Mononuclear cell (primary cell): ENCODE data around the gene IDUA. TPM values are rescaled to one million over a fixed set of nuclear protein-coding genes. Genes with fewer than 3 reads are reported as not detected.

Experiments
- H3K27me3 ChIP-seq: 2 replicates; pipeline ENCODE4 v1.6.0; 2011; ENCODE audit warnings: low read length, control low read depth; ENCODE audit not compliant: insufficient read depth
- H3K4me1 ChIP-seq: 2 replicates; pipeline ENCODE4 v1.5.1; 2011; ENCODE audit warnings: mild to moderate bottlenecking, low read length, control low read depth; ENCODE audit not compliant: insufficient read depth
- H3K4me3 ChIP-seq: 2 replicates; pipeline ENCODE4 v1.5.1; 2011; ENCODE audit warnings: mild to moderate bottlenecking, low read length, moderate library complexity
- H3K9me3 ChIP-seq: 2 replicates; pipeline ENCODE4 v1.5.1; 2011; ENCODE audit warnings: low read depth, mild to moderate bottlenecking, control low read depth, low read length
- total RNA-seq: library from RNA; depleted of rRNA; stranded (reverse); fragments of >200 nt; gene quantifications from one replicate; pipeline ENCODE4 v1.2.3, GENCODE V29; 2012

IDUA gene
- total RNA-seq, 1 donor, result 8.5 TPM

DNA sequence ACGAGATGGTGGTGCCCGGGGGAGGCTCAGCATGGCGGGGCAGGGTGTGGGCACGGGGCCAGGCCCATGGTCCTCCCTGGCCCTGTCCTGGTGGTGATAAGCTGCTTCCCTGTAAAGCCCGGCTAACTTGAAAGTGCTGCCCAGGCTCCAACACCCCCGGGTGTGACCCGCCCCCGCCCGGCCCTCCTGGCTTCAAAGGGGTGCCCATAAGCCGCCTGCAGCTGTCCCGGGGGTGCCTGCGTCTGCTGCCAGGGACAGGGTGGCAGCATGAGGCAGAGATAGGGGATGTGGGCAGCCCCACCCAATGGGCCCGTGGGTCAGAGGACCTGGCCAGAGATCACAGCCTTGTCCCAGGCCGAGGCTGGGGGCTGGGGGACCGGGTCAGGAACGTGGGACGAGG is 42.7 kb downstream of the IDUA start:
- Histone ChIP-seq H3K27me3 (no peaks in the 10 kb centered on the region), H3K9me3 (no peaks in the 10 kb centered on the region), H3K4me3 (no peak overlapping the region), H3K4me1 (no peaks in the 10 kb centered on the region)

DNA sequence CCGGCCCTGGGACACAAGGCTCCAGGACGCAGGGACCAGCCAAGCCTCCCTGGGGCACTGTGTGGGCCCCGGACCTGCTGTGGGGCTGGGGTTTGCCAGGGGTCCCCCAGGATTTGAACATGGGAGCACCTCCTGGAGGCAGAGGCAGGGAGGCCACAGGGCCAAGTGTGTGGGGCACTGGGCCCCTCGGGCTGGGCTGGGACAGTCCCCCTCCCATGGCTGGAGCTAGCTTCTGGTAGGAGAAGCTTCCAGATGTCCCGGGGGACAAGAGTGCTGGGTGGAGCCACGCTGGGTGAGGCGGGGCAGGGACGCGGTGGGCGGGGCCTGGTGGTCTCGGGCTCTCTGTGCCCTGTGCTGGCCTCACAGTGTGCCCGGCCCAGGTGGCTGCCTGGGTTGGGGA is 43.2 kb downstream of the IDUA start:
- no peaks in the 10 kb centered on the region for H3K4me1 ChIP-seq
- H3K27me3 ChIP-seq, result no peaks in the 10 kb centered on the region
- H3K9me3 ChIP-seq, result no peaks in the 10 kb centered on the region
- no peak overlapping the region for H3K4me3 ChIP-seq

DNA sequence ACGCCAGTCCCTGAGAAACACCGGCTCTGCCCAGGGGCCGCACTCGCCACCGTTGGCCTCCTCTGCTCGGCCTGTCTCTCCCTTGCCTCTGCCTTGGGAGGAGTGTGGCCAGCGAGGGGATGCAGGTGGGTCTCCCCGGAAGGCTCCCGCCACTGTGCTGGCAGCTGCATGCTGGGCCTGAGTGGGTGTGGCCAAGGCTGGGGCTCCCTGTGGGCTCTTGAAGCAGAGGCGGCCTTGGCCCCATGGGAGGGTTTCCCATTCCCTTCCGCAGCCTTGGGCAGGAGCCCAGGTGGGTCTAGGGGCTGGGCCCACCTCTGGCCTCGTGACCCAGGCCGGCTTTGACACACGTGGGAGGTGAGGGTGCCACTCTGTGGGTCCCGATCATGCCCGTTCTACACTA is 43.7 kb downstream of the IDUA start:
- no peaks in the 10 kb centered on the region for H3K9me3 ChIP-seq
- no peaks in the 10 kb centered on the region for H3K4me1 ChIP-seq
- H3K27me3 ChIP-seq, result no peaks in the 10 kb centered on the region
- no peak overlapping the region for H3K4me3 ChIP-seq

DNA sequence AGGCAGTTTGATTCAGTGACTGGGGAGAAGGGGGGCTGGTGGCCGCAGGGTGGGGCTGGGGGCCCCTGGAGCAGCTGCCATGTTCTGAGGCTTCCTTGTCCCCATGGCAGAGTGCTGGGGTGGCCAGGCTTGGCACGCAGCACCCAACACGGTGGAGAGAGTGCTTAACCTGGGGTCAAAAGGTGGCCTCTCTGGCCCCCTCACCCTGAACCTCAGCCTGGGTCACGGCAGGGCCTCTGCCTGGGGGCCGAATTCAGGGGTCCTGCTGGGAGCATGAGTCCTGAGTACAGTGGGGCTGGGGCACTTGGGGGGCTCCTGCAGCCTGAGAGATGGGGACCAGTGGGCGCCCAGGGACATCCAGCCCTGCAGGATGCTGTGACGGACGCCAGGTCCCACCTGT is 44.5 kb downstream of the IDUA start:
- Histone ChIP-seq H3K4me1 (no peaks in the 10 kb centered on the region), H3K27me3 (no peaks in the 10 kb centered on the region), H3K4me3 (no peak overlapping the region), H3K9me3 (no peaks in the 10 kb centered on the region)

DNA sequence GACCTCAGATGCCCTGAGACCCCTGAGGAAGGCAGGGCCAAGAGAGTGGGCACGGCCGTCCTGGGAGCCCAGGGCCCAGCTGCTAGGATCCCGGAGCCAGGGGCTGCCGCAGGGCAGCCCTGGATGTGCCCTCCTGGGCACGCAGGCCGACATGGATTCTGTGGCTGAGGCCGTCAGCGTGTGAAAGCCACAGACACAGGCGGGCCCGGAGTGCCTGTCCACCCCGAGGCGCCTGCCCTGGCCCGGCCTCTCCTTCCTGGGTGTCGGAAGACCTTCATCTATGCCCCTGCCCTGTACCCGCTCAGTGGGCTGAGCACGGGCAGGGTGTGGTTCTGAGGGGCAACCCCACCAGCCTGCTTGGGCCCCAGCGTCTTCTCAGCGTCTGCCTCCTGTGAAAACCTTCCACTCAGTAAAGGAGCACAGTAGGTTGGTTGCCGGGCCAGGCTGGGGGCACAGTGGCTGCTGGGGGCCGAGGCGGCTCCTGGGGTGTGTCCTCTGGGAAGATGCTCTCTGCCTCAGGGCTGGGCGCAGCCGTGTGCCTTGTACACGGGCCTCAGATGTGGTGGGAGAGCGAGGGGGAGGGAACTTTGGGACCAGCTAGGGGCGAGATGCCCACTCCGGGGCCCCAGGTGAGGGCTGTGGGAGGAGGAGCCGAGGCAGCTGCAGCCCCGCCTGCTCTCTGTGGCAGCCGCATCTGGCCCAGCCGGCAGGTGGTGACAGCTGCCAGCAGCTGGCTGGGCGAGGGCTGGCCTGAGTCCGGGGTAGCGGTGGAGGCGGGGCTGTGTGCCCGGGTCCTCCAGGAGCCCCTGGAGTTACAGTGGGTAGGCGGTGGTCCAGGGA is 45.3 kb downstream of the IDUA start:
- H3K4me3 ChIP-seq, result no peak overlapping the region
- no peaks in the 10 kb centered on the region for H3K4me1 ChIP-seq
- no peaks in the 10 kb centered on the region for H3K9me3 ChIP-seq
- no peaks in the 10 kb centered on the region for H3K27me3 ChIP-seq

DNA sequence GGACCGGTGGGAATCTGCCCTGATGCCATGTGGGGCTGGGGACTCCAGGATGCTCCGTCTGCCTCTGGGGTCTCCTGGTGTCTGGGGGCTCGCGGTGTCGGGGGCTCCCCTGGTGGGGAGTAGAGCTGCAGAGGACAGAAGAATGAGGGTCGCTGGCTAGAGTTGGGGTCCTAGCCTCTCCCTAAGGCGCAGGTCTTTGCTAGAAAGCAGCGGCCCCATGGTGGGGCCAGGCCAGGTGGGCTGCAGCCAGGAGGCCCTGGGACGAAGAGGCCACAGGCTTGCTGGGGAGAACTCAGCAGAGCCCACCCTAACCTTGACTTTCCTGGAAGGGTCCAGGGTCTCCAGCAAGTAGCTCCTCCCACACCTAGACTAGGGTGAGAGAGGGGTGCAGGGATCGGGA is 46.0 kb downstream of the IDUA start:
- Histone ChIP-seq H3K4me3 (no peak overlapping the region), H3K9me3 (no peaks in the 10 kb centered on the region), H3K4me1 (no peaks in the 10 kb centered on the region), H3K27me3 (no peaks in the 10 kb centered on the region)

DNA sequence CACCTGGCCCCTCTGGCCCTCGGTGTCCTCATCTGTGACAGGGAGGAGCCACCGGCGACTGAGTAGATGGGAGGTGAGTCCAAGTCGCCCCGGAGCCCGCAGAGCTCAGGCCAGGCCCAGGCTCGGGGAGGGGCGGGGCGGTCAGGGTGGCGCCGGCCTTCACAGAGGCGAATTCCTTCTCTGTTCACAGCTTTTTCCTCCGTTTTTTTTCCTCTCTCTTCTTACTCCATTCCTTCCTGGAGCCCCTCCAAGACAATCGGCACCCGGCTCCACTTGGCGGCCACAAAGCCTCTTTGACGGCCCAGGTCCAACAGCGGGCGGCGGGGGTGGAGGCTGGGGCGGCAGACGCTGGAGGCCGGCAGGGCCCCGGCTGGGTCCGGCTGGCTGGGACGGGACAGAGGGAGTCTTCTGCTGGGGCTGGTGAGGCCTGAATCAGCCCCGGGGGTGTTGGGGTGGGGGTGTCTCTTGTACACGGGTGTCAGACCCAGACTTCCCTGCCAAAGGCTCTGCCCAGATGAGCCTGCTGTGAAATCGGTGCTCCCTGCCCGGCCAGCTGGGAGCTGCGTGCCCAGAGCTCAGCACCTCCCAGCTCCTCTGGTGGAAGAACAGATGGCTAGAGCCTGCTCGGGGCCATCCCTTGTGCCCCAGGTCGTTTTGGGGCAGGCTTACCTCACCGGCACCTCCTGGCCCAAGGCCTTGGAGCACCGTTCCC is 47.2 kb downstream of the IDUA start:
- no peaks in the 10 kb centered on the region for H3K9me3 ChIP-seq
- no peak overlapping the region for H3K4me3 ChIP-seq
- no peaks in the 10 kb centered on the region for H3K27me3 ChIP-seq
- no peaks in the 10 kb centered on the region for H3K4me1 ChIP-seq

DNA sequence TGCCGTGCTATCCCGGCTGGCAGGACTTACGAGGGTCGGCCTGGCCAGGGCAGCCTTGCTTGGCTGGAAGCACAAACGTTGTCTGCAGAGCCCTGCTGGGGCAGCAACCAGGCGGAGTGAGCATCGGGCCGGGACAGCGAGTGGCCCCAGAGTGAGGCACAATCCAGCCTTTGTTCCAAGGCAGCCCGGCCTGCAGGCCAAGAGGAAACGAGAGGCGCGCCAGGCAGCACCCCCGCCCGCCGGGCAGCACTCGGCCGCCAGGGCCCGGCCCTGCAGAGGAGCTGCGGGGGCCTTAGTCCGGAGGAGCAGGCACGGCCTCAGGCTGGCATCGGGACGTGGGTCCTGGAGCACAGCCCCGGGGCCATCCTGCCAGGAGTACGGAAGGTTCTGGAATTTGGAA is 48.7 kb downstream of the IDUA start:
- no peaks in the 10 kb centered on the region for H3K27me3 ChIP-seq
- H3K9me3 ChIP-seq, result no peaks in the 10 kb centered on the region
- H3K4me3 ChIP-seq, result no peak overlapping the region
- no peaks in the 10 kb centered on the region for H3K4me1 ChIP-seq

DNA sequence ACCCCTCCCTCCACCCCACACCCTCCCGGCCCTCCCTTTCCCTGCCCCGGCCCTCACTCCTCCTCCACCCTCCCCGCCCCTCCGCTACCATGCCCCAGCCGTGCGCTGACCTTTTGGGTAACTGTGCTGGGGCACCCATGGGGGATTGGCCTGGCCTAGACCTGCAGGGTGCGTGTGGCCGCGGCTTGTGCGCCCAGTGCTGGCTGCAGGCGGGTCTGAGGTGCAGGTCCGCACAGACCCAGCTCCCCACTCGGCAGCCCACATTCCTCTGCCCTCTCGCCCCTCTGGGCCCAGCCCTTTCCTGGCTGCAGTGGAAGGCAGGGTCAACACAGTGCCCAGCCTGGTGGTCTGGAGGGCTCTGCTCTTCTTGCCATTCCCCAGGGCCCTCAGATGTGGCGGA is 49.3 kb downstream of the IDUA start:
- Histone ChIP-seq H3K27me3 (no peaks in the 10 kb centered on the region), H3K4me3 (no peak overlapping the region), H3K4me1 (no peaks in the 10 kb centered on the region), H3K9me3 (no peaks in the 10 kb centered on the region)

DNA sequence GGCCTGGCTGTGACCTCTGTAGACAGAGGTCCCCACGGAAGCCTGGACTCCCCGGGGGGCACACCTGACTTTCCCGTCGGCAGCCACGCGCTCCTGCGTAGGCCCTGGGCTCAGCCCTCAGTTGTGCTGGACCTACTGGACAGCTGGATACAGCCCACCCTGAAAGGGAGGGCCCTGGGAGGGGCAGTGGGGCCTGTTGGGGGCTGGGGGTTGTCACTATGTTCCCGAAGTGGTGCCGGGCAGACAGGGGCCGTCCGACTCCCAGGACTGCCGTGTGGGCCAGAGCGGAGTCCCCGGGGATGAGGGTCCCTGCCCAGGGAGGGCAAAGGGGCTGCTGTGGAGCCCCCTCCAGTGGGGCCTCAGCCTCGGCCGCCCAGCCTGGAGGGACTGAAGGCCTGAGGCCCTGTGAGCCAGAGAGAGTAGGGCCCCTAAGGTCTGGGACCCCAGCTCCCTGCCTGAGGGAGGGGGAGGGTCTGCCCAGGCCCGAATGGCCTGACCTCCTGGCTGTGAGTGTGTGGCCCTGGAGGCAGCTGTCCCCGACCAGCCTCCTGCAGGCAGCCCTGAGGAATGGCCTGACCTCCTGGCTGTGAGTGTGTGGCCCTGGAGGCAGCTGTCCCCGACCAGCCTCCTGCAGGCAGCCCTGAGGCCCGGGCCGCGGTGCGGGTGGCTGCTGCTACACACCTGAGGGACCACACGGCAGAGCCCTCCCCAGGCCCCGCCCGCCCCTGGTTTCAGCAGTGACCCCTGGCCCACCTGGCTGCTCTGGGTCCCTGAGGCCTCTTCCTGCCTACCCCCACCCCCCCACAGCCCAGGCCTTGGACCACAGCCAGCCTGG is 50.3 kb downstream of the IDUA start:
- no peak overlapping the region for H3K4me3 ChIP-seq
- no peaks in the 10 kb centered on the region for H3K9me3 ChIP-seq
- H3K27me3 ChIP-seq, result no peaks in the 10 kb centered on the region
- H3K4me1 ChIP-seq, result no peaks in the 10 kb centered on the region

DNA sequence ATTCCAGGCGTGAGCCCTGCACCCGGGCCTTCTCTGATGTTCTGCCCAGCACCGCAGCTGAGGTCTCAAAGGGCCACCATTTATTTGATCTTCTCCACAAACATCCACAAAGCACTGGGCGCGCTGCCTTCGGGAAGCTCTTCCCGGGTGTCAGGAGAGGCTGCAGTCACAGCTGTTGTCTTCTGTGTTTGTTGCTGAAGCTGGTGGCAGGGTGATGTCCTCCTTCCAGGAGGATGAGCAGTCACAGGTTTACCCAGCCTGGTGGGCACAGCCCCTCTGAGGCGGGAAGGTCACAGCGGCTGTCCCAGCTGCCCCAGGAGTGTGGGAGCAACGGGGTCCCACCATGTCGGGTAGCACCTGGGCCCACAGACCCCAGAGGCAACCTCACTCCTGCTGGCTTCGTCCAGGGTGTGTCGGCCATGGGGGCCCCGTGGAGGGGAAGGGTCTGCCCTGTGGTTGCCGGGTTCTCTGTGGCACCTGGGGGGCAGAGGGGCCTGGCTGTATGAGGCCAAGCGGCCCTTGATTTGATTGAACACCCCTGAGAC is 52.2 kb downstream of the IDUA start:
- no peaks in the 10 kb centered on the region for H3K27me3 ChIP-seq
- H3K9me3 ChIP-seq, result no peaks in the 10 kb centered on the region
- H3K4me3 ChIP-seq, result no peak overlapping the region
- peaks cover 6% of the 10 kb centered on the region for H3K4me1 ChIP-seq

DNA sequence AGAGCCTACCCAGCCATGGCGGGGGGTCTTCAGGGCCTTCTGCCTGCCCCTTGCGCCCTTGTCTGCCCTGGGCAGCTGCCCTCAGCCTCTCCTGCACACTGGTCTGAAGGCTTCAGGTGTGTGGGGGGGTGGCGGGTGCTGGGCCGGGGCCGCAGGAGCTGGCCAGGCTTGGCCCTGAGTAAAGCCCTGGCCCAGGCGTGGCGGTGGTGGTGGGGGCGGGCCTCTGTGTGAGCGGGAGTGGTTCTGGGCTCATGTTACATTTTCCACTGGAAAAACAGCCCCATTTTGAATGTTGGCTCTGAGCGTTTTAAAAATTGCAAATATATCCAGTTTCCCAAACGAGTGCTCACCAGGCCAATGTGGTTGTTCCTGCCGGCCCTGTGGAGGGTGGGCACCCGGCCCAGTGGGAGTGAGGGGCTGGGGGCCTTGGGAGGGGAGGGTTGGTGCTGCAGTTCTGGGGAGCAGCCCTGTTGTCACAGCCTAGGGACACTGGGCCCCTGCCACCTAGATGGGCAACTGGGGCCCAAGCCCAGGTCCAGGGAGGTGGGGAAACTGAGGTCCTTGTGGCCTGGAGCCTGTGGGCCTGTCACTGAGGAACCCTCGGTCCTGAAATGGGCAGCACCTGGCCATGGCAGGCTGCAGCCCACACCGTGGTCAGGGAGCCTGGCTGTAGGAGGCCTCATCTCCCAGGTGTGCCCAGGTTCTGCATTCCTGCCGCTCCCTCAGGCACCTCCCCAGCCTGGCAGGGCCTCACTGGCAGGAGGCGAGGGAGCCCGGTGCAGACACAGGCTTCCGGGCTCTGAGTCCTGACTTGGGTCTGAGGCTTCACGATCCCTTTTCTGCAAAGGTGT is 52.9 kb downstream of the IDUA start:
- peaks cover 3% of the 10 kb centered on the region for H3K27me3 ChIP-seq
- H3K9me3 ChIP-seq, result no peaks in the 10 kb centered on the region
- H3K4me3 ChIP-seq, result no peak overlapping the region
- H3K4me1 ChIP-seq, result peaks cover 9% of the 10 kb centered on the region

DNA sequence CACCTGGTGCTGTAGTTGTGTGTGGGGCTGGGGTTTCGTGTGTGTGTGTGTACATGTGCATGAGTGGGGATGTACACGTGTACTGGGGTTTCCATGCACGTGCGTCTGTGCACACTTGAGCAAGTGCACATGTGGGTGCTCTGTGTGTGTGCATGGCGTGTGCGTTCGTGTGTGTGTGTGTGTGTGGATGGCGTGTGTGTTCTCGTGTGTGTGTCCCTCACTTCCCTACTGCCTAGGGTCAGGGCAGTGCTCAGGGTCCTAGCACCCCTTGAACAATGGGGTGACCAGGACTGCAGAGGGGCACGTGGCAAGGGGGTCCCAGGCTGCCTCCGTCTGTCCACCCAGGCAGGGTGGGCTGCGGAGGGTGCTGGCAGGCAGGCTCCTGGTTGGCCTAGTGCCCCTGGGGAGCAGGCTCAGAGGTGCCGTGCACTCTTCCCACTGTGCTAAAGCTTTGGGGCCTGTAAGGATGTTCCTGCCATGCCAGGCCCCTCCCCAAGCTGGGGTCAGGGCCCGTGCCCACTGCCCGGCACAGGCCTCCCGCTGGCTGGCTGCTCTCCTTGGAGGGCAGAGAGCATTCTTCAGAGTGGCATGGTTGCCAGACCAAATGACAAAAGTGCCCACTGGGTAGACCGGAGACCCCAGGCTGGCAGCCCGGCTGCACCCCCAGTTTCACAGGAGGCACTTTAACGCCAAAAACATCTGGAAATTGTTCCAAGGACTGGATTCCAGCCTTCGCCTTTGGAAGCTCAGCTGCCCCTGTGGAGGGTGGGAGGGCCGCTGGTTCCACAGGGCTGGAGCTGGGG is 53.7 kb downstream of the IDUA start:
- Histone ChIP-seq H3K9me3 (no peaks in the 10 kb centered on the region), H3K4me1 (peaks cover 9% of the 10 kb centered on the region), H3K27me3 (peaks cover 3% of the 10 kb centered on the region), H3K4me3 (no peak overlapping the region)
